ENCODE data around the gene TTLL11.

TTLL11 gene

DNA sequence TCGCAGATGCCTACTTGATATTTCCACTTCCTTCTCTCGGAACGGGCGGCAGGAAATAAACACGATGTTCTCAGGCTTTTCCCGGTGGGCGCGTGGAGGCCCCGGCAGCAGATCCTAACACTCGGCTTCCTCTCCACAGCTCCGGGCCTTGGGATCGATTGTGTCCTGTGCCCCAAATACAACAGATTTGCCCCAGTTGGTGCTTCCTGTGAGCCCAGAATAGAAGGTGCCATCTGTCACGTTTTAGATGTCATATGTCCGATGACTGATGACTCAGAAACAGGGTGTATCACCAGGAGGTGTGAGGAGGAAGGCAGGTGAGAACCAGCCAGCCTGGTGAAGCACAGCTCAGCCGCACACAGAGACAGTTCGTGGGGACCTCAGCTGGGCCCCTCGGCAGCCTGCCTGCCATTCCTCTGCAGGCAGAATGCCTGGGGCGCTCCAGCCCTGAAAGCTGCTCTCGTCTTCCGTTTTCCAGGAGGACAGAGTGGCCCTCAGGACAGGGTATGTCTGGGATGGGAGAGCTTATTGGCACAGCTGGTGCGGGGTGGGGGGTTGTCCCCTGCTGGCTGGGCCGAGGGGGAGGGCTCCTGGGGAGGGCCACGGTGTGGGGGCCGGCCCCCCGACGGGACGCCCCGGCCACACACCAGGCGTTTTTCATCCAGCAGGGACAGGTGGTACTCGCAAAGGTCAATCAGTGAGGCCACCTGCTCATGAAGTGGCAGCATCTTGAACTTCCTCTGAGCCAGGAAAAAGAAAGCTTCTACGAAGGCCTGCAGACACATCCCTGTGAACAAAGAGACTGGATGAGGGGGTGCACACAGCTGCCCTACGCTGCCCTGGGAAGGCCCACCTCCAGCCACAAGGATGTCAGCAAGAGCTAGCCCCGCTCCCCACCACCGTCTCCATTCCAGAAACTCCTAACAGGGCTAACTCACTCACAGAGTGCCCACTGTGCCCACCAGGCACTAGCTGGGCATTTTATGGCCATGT, 270.7 kb downstream of the TTLL11 start:
- Histone ChIP-seq H3K9me3 (ENCODE audit: control insufficient read depth, insufficient read depth, low read length) (no peaks in the 10 kb centered on the region), H3K36me3 (ENCODE audit: insufficient read depth, low read length) (no peaks in the 10 kb centered on the region), H3K4me1 (ENCODE audit: insufficient read depth, low read length) (peaks cover 38% of the 10 kb centered on the region), H3K9ac (ENCODE audit: low read depth, low read length) (no peak overlapping the region)

DNA sequence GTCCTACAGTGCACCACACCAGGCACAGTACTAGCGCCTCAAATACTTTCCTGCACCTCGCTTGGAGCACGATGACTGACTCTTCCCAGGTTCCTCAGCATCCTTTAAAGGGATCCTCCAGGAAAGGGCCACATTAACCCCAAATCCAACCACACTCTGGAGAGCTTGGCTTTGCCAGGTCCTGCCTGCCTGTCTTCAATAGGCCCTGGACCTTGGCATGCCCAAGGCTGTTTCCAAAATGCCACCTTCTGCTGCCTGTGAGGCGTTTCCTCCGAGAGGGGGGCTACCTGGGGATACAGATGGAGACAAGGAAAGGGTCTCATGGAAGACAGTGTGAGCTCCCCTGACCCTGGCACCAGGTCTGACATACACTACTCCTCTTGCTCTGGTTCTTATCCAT, 271.8 kb downstream of the TTLL11 start:
- Histone ChIP-seq H3K9ac (ENCODE audit: low read depth, low read length) (no peak overlapping the region), H3K36me3 (ENCODE audit: insufficient read depth, low read length) (no peaks in the 10 kb centered on the region), H3K4me1 (ENCODE audit: insufficient read depth, low read length) (peaks cover 37% of the 10 kb centered on the region), H3K9me3 (ENCODE audit: control insufficient read depth, insufficient read depth, low read length) (no peaks in the 10 kb centered on the region)

DNA sequence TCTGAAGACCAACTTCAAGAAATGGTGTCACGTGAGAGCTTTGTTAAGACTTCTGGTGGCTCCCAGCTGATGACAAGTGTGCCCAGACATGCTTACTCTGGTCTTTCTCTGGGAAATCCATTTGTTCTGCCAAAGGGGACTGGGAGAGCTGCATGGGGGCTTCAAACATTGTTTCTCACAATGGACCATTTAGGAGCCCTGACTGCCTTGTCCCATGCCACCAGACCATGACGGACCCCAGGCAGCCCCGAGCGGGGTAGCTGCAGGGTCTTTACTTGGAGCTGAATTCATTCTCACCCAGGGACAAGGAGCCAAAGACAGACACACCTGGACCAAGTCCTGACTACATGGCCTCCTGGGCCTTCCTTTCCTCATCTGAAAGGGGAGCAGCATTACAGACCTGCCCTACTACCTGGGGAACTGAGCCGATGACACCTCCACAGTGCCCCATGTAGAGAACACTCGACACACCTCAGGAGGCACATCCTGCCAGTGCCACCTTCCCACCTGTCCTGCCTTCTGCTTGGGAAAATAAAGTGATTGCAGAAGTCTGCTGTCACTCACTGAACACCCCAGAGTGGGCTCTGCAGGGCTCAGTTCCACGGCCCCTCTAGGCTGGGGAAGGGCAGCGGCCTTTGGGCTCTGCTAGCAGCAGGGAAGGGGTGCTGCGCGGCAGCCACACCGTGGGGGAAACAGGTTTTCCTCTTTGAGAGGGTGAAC, 272.7 kb downstream of the TTLL11 start:
- Histone ChIP-seq H3K36me3 (ENCODE audit: insufficient read depth, low read length) (no peaks in the 10 kb centered on the region), H3K4me1 (ENCODE audit: insufficient read depth, low read length) (peaks cover 34% of the 10 kb centered on the region), H3K9ac (ENCODE audit: low read depth, low read length) (no peak overlapping the region), H3K9me3 (ENCODE audit: control insufficient read depth, insufficient read depth, low read length) (no peaks in the 10 kb centered on the region)

DNA sequence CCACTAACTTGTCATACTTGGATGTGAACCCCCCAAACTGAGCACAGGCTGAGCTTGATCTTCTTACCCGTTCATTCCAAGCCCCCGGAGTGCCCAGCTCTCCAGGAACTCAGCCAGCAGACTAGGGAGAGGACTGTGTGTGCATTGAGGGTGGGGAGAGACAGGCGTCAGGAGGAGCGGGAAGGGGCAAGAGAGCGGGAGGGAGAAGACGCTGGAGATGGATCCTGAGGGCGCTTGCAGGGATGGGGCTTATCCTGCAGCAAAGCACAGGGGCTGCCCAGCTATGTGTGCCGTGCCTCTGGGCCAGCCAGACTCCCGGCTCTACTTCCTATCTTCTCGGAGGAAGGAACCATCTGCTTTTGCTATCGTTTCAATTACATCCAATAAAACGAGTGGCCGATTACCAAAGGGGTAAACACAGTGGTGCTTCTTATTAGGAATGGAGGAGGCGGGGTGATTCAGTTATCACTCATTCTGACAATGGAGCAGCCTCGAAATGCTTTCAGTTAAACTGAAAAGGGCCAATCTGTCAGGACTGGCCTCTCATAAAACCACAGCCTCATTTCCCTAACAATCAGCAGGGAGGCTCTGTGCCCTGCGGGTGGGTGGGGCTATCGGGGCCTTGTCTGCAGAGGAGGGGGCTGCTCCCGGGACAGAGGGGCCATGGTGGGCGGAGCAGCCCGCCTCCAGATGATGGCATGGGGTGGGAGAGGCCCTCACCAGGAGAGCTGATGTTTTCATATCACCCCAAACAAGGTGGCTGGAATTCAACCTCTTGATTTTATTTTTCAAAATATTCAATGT, 273.5 kb downstream of the TTLL11 start:
- Histone ChIP-seq H3K9me3 (ENCODE audit: control insufficient read depth, insufficient read depth, low read length) (no peaks in the 10 kb centered on the region), H3K9ac (ENCODE audit: low read depth, low read length) (peak overlapping the region; percentile 15; the same call in 1 of the 2 replicates), H3K4me1 (ENCODE audit: insufficient read depth, low read length) (peaks cover 31% of the 10 kb centered on the region), H3K36me3 (ENCODE audit: insufficient read depth, low read length) (no peaks in the 10 kb centered on the region)

DNA sequence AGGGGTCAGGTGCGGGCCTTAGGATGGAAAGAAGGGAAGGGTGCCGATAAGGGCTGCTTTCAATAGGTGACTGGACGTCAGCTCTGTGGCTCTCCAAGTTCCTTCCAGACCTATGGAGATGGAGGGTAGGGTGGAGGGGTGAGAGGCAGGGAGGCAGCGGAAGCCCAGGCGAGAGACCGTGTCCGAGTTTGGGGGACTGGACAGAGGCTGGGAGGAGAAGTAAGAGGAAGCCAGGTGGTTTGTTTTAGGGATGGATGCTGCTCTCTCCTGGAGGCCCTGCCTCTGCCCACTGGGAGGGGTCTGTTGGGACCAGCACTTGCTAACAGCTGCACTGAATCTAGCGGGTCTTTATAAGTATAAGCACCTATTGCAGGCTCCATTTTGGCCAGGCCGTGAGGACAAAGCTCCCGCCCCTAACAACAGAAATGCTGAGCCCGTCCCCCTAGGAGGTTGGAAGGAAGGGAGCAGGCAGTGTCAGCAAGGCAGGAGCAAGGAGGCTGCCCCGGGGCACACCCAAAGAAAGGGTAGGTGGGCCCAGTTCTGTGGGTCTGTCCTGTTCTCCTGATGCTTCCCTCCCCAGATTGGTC, 274.2 kb downstream of the TTLL11 start:
- Histone ChIP-seq H3K9me3 (ENCODE audit: control insufficient read depth, insufficient read depth, low read length) (no peaks in the 10 kb centered on the region), H3K9ac (ENCODE audit: low read depth, low read length) (peak overlapping the region; percentile 15; the same call in 1 of the 2 replicates), H3K4me1 (ENCODE audit: insufficient read depth, low read length) (peaks cover 35% of the 10 kb centered on the region), H3K36me3 (ENCODE audit: insufficient read depth, low read length) (no peaks in the 10 kb centered on the region)

DNA sequence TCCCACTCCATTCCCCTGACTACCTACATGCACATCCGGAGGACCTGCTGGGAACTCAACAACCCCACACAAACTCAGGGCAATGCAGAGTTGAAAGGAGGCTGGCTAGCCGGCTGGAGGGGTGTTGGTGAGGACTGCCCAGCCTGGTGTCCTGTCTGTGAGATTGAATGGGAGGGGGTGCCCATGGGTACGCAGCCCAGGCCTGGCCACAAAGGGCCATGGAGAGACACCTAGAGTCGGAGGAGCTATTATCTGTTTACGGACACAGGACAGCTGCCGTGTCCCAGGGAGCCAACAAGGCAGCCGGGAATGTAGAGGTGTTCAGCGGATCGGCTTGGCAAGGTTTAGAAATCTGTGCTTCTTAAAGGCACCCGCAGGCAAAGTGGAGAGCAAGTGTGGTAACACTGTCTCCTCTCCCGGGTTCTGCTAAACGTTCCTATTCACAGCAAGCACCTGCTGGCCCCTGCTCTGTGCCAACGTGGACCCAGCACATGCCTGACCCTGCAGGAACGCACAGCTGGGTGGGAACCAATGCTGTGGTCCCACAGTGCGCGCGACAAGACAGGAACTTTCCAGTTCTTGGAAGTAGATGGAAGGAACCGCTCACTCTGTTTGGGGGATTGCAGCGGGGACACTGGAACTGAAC, 275.0 kb downstream of the TTLL11 start:
- H3K9me3 ChIP-seq (ENCODE audit: control insufficient read depth, insufficient read depth, low read length), result no peaks in the 10 kb centered on the region
- no peak overlapping the region for H3K9ac ChIP-seq (ENCODE audit: low read depth, low read length)
- H3K36me3 ChIP-seq (ENCODE audit: insufficient read depth, low read length), result no peaks in the 10 kb centered on the region
- peaks cover 37% of the 10 kb centered on the region for H3K4me1 ChIP-seq (ENCODE audit: insufficient read depth, low read length)

DNA sequence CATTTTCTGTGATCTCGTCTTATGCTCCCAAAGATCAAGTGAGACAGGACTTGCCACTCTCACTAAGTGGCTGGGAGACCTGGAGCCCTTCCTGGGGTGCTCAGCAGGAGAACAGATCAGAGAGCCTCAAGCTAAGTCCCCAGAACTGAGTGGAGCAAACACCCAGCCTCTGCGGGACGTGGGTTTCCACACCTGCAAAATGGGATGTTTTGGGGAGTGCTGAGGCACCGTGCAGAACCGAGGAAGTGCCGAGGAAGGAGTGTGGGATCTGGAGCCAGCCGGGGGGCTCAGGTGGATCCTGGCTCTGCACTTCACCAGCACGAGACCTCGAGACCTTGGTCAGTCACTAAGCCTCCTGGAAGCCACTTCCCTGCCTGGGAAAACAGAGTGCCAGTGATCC, 275.6 kb downstream of the TTLL11 start:
- peaks cover 37% of the 10 kb centered on the region for H3K4me1 ChIP-seq (ENCODE audit: insufficient read depth, low read length)
- H3K9ac ChIP-seq (ENCODE audit: low read depth, low read length), result no peak overlapping the region
- no peaks in the 10 kb centered on the region for H3K36me3 ChIP-seq (ENCODE audit: insufficient read depth, low read length)
- no peaks in the 10 kb centered on the region for H3K9me3 ChIP-seq (ENCODE audit: control insufficient read depth, insufficient read depth, low read length)

DNA sequence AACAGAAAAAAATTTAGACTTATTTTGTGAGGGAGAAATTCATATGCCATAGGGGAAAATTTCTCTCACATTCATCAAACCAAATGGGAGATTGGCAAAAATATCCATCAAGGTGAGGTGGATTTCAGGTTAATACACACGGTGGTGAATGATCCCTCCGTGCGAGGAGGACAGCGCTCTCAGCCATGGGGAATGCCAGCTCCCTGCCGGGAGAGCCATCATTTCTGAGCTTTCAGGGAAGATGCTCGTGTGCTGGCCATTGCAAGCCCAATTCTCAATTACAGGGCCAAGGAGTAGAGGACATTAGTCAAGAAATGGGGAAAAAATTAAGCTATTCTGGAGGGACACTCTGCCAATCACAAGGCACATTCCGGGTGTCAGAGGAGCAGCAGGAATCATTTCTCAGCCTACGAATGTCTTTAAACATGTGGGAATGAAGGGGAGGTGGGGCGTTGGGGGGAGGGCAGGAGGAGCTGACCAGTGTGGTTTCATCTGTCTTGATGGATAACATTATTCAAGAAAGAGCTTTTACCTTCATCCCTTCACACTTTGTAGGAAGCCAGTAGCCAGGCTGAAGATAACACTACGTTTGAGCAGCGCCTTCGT, 276.2 kb downstream of the TTLL11 start:
- Histone ChIP-seq H3K36me3 (ENCODE audit: insufficient read depth, low read length) (no peaks in the 10 kb centered on the region), H3K9ac (ENCODE audit: low read depth, low read length) (no peak overlapping the region), H3K4me1 (ENCODE audit: insufficient read depth, low read length) (peaks cover 37% of the 10 kb centered on the region), H3K9me3 (ENCODE audit: control insufficient read depth, insufficient read depth, low read length) (no peaks in the 10 kb centered on the region)

DNA sequence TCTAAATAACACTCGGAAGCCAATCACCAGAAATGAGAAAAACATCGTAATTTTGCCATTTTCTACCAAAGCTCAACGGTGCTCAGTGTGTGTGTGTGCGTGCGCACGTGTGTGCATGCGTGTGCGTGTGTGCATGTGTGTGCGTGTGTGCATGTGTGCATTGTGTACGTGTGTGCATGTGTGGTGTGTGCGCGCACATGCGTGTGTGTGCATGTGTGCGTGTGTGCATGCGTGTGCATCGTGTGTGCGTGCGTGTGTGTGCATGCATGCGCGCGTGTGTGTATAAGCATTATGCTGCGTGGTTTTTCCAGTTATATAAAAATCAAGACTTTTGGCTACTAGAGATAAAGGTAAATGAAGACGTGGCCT, 276.7 kb downstream of the TTLL11 start:
- no peaks in the 10 kb centered on the region for H3K36me3 ChIP-seq (ENCODE audit: insufficient read depth, low read length)
- H3K9me3 ChIP-seq (ENCODE audit: control insufficient read depth, insufficient read depth, low read length), result no peaks in the 10 kb centered on the region
- H3K4me1 ChIP-seq (ENCODE audit: insufficient read depth, low read length), result peaks cover 37% of the 10 kb centered on the region
- no peak overlapping the region for H3K9ac ChIP-seq (ENCODE audit: low read depth, low read length)

DNA sequence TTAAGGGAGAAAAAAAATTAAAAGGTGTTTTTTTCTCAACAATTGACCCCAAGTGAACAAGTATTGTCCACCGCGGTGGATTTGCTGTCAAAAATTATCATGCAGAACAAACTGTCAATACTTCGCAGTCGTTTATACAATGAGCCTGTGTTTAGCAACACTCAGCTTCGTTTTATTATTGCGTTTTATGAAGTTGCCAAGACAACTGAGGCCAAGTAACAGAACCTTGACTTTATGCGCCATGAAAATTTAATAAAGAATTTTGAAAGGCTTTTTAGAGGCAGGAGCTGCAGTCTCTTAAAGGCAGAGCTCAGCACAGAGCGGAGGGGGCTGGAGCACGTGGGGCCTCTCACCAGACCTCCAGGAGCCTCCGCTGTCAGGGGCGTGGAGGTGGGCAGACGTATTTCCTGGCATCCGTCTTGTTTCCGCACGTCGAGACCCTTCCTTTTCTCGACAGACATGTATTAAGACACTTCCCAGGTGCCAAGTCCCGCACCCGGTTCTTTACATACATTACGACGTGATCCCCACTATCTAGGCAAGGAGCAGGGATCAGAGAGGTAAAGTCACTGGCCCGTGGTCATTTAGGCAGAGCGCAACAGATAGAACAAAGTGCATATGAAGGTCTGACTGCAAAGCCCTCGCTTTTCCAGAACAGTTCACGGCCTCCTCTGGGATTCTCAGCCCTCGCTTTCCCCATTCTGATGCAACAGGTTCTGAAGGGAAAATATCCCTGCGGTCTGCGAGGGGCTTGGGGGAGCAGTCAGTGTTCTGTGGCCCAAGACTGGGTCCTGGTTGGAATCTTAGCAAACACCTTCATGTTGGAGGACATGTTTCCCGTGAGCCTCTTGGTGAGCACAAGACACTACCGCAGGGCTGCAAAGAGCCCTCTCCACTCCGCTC, 277.3 kb downstream of the TTLL11 start:
- H3K9me3 ChIP-seq (ENCODE audit: control insufficient read depth, insufficient read depth, low read length), result no peaks in the 10 kb centered on the region
- no peak overlapping the region for H3K9ac ChIP-seq (ENCODE audit: low read depth, low read length)
- no peaks in the 10 kb centered on the region for H3K36me3 ChIP-seq (ENCODE audit: insufficient read depth, low read length)
- H3K4me1 ChIP-seq (ENCODE audit: insufficient read depth, low read length), result peaks cover 37% of the 10 kb centered on the region

DNA sequence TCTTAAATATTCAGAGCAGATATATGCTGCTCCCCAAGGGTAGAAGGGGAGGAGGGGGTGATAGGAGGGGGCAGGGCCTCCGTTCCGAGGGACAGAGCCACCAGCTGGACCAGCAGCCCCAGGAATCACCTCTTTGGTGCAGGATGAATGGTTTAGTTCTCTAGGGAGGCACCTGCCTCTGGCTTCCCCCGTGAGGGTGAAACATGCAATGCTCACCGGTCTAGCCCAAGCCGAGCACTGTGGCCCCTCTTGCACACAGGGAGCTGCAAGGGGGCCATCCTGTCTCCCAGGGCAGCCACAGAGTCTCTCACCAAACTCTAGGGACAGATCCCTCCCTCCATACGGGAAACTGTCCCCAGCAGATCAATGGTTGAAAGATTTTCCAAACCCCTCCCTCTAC, 278.0 kb downstream of the TTLL11 start:
- Histone ChIP-seq H3K36me3 (ENCODE audit: insufficient read depth, low read length) (no peaks in the 10 kb centered on the region), H3K9me3 (ENCODE audit: control insufficient read depth, insufficient read depth, low read length) (no peaks in the 10 kb centered on the region), H3K9ac (ENCODE audit: low read depth, low read length) (no peak overlapping the region), H3K4me1 (ENCODE audit: insufficient read depth, low read length) (peaks cover 32% of the 10 kb centered on the region)

DNA sequence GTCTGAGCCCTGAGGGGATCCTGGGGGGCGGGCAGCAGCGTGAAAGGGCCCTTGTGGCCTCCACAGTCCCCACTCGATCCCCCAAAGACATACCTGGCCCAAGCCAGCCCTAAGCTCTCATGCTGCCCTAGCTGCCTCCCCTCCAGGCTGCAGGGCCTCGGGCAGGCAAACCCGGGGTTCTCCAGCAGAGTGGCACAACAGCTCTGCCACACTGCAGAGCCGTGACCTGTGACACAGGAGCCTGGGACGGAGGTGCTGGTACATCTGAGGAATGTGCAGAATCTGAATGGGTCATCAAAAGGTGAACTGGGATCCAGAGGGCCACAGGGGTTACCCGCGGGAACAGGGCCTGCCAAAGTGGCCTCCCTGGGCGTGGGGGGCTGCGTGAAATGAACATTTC, 278.5 kb downstream of the TTLL11 start:
- no peak overlapping the region for H3K9ac ChIP-seq (ENCODE audit: low read depth, low read length)
- H3K4me1 ChIP-seq (ENCODE audit: insufficient read depth, low read length), result peaks cover 29% of the 10 kb centered on the region
- no peaks in the 10 kb centered on the region for H3K36me3 ChIP-seq (ENCODE audit: insufficient read depth, low read length)
- no peaks in the 10 kb centered on the region for H3K9me3 ChIP-seq (ENCODE audit: control insufficient read depth, insufficient read depth, low read length)
